Stimulated activated CD4-positive, alpha-beta T cell treated with anti-CD3 and anti-CD28 coated beads, Interleukin-4, amount 100 ng/mL, for 24 hours (primary cell): ENCODE results near the gene RNF130.
"Not testable (repeated sequence)": the region's sequence is repeated elsewhere in the genome, so short reads cannot be mapped to it uniquely, and the experiment has no call there.

Experiments
- DNase-seq: peaks from one replicate; pipeline ENCODE4 v3.0.0-alpha.2; 2020

Gene RNF130

GRCh38 chr5:180102636-180103035 lies 31.1 kb upstream of the RNF130 start:
- no peak for DNase-seq

- DNase-seq: no peak
These were observed 30.0 kb upstream of the RNF130 start for GRCh38 chr5:180101451-180102105.

DNA sequence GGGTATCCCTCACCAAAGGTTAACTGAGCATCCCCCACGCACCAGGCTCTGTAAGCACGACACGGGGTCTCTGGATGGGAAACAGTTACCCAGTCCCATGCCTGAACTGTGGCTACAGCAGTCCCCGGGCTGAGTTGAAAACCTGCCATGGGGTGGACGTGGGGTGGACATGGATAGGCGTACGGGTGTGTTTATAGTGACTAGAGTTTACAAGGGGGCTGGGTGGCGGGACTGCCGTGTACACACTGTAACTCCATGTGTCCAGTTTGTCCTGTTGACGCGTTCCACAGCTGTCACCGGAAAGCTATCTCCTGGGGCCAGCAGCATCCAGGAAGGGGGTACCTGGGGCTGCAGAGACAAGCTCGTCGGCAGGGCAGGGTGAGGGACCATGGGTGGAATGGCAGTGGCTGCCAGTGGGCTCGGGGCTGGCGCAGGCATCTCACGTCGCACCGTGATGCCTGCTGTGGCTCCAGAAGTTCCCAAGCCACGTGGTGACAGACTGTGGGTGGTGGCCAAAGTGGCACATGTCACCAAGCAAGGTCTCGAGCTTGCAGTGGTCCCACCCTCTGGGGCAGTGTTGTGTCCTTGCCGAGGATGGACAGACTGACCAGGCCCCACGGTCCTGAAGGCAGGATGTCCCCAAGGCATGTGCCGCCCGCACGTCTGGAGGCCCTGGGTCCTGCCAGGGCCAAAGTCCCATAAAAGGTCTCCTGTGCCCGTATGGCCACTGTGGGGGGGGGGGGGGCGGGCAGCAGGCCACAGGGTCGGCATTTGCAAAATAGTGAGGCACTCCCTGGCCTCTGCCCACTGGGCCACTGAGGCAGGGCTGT lies 29.3 kb upstream of the RNF130 start:
- no peak for DNase-seq

DNA sequence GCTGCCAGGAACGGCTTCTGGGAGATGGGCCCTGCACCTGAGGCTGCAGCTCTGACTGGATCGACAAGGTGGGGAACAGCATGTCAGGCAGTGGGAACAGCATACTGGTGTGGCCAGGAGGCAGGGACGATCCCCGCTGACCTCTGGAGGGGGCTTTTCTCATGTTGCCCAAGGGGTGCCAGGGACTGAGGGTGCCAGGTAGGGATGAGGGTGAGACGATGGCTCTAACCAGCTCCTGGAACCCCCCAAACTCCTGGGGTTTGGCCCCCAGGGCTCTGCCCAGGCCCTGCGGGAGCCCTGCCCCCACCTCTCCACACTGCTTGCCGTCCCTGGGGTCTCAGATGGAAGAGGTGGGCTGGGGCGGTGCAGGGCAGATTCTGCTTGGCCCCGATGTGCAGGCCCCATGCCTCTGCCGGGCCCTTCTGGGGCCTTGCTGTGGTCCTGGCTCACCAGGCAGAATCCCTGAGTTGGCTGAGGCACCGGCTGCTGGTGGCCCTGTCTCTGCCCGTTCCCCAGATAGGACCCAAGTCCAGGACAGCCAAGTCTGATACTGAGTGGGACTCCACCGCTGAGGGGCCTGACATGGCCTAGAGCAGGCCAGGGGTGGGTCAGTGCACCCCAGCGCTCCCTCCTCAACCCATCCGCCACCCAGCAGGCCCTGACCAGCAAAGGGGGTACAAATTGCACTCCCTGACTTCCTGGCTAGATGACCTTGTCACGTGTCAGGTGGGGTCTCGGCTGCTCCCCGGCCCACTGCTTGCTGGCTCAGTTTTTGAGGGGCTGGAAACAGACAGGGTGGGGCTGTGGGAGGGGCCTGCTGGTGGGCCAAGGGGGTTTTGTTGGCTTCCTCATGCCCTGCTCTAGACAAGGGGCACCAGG lies 28.4 kb upstream of the RNF130 start:
- no peak for DNase-seq

GRCh38 chr5:180098991-180099732 lies 27.6 kb upstream of the RNF130 start:
- no peak for DNase-seq

- DNase-seq: no peak
These were observed 27.0 kb upstream of the RNF130 start for GRCh38 chr5:180098526-180098925.

- no peak for DNase-seq
These were observed 26.4 kb upstream of the RNF130 start for GRCh38 chr5:180097926-180098325.

DNA sequence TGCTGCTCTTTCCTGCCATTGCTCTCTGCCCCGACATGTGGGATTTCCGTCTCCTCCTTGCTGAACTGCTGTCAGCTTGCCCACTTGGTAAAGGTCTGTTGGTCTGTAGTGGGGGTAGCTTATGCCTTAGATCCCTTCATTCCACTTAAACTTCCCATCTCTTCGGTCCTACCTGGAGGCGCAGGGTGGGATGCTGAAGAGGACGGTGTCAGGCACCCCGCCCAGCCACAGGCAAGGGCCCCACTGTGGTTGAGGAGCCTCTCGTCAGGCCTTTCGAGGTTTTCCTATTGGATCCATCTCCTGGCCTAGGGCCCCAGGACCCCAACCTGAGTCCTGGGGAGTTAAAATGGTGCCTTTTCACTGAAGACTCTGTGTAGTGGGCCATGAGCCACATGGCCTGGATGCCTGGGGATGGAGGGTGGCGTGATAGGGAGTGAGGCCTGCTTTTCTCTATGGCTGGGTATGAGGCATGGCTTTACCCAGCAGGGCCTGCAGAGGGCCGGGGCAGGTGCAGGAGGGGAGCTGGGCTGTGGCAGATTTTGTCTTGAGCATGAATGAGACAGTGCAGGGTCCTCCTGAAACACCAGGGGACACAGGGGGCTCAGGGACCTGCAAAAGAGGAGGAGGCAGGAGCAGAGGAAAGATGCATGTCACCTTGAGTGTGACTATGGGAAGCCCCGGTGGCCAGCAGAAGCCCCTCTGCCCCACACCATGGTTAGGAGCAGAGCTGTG lies 25.8 kb upstream of the RNF130 start:
- DNase-seq: no peak

DNA sequence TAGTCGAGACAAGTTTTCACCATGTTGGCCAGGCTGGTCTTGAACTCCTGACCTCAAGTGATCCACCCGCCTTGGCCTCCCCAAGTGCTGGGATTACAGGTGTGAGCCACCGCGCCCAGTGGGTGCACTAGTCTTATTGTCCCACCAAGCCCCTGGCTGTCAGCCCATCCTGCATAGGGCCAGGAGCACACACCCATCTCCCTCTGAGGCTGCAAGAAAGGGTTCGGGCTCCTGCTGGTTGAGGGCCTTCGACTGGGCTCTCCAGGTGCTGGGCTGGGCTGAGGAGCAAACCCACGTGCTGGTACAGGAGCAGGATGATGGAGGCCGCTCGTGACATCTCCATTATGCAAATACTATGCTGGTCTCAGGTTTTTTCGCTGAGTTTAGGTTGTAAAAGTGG lies 25.1 kb upstream of the RNF130 start:
- no peak for DNase-seq

DNA sequence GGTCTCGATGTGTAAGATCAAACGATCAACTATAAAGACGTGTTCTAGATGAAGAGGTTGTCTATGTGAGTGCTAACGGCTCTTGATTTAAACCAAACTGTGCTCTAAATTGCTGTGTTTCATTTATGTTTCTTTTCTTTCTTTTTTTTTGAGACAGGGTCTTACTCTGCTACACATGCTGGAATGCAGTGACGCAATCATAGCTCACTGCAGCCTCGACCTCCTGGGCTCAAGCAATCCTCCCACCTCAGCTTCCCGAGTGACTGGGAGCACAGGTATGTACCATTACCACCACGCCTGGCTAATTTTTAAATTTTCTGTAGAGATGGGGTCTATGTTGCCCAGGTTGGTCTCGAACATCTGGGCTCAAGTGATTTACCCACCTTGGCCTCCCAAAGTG lies 24.0 kb upstream of the RNF130 start:
- no peak for DNase-seq

DNA sequence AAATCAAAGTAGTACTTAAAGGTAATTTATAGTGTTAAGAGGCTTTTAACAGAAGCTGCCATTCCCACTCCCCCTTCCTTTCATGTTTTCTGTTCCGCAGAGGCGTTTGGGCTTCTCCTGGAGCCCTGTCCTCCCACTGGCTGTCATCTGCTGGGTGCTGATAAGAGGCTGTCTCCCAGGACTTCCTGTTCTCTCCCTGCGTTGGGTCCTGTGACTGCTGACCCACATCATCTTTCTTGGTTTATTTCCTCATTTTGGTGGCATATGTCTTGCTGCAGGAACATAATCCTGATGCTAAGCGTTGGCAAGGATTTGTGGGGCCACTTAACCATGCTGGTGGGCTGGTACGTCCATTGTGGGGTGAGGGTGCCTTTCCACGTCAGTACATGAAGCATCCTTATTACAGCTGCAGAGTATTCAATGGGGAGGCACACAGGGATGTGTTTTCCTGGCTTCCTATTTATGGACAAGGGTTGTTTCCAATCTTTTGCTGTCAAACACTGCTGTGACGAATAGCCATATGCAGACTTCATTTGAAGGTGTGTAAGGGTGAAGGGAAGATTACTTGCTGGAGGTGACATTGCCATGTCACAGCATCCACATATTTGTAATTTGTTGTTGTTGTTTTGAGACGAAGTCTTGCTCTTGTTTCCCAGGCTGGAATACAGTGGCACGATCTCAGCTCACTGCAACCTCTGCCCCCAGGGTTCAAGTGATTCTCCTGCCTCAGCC lies 22.3 kb upstream of the RNF130 start:
- DNase-seq: no peak

DNA sequence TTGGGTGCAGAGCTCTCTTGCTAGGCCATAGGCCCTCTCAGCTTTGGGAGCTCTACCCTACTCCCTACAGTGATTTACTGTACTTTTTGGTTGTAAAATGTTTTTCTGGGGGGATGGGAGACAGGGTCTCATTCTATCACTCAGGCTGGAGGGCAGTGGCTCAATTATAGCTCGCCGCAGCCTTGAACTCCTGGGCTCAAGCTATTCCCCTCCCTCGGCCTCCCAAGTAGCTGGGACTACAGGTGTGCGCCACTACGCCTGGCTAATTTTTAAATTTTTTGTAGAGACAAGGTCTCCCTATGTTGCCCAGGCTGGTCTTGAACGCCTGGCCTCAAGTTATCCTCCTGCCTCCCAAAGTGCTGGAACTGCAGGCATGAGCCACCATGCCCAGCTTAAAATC lies 21.7 kb upstream of the RNF130 start:
- DNase-seq: no peak

- no peak for DNase-seq
These were observed 19.4 kb upstream of the RNF130 start for GRCh38 chr5:180090769-180091546.

DNA sequence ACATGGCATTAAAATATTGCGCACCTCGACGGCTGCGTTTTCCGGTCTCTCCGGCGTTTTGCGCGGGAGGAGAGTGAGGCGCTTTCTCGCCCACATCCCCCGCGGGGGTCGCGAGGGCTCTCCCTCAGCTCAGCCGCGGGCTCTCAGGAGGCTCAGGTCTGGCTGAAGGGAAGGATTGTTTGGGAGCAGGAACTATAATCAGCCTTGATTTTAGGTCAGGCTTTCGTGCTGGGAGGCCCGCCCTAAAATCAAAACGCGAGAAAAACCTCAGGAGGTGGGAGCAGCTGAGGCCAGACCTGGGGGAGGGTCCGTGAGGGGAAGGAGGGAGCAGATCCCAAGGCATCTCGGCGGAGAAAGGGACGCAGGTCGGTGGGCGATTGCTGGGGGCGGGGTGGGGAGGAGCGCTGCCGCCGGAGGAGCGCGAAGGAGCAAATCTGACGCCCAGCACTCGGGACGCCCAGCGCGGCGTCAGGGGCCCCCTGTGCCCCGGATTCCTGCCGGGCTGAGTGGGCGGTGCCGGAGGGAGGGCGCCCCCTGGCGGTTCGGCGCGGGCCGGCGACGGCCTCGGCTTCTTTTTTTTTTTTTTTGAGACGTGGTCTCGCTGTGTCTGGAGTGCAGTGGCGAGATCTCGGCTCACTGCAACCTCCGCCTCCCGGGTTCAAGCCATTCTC lies 18.7 kb upstream of the RNF130 start:
- peak; percentile 79 for DNase-seq

DNA sequence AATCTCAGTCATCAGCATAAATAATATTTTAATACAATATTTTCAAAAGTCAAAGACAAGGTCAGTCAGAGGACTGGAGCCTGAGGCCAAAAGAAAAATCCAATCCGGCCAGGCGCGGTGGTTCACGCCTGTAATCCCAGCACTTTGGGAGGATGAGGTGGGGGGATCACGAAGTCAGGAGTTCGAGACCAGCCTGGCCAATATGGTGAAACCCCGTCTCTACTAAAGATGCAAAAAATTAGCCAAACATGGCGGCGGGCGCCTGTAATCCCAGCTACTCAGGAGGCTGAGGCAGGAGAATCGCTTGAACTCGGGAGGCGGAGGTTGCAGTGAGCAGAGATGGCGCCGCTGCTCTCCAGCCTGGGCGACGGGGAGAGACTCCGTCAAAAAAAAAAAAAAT lies 18.1 kb upstream of the RNF130 start:
- not testable (repeated sequence) for DNase-seq

DNA sequence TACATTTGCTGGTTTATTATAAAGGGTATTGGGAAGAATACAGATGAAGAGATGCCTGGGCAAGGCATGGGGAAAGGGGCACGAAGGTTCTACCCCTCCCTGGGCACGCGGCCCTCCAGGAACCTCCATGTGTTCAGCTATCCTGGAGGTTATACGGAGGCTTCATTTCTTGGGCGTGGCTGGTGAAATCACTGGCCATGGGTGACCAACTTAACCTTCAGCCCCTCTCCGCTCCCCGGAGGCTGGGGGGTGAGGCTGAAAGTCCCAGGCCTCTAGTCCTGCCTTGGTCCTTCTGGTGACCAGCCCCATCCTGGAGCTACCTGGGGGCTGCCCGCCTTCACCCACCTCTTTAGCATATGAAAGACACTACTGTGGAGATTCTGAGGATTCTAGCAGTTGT lies 17.0 kb upstream of the RNF130 start:
- DNase-seq: no peak

DNA sequence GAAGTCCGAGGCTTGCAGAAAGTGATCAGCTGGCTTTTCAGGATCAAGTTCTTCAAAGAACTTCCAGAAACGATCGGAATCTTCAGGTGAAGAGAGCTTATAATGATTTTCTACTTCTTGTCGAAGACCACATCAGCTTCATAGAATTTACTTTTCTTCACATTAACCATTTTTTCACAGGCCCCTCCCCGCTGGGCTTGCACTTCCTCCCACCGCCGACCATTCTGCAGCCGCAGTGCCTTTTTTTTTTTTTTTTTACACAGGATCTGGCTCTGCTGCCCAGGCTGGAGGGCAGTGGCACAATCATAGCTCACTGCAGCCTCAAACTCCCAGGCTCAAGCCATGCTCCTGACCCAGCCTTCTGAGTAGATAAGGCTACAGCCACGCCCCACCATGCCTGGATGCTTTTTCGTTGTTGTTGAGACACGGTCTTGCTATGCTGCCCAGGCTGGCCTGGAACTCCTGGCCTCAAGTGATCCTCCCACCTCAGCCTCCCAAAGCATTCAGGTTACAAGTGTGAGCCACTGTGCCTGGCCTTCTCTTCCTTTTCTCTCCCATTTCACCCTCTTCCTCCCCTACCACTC lies 15.3 kb upstream of the RNF130 start:
- no peak for DNase-seq

- no peak for DNase-seq
These were observed 14.3 kb upstream of the RNF130 start for GRCh38 chr5:180085837-180086236.
